HG02981 (cell line): Measurements from ENCODE around the gene NEU2.
"Not testable (repeated sequence)": the region's sequence is repeated elsewhere in the genome, so short reads cannot be mapped to it uniquely, and the experiment has no call there.

Experiments used
- ATAC-seq: cut with Tn5 transposase; IDR thresholded peaks from one replicate; pipeline ENCODE4 v1.9.1; 2021; ENCODE audit warnings: mild to moderate bottlenecking, moderate library complexity; ENCODE audit not compliant: unreplicated experiment

NEU2 gene

GRCh38 chr2:233053928-233054784, 21.7 kb downstream of the NEU2 start:
- ATAC-seq = peak; percentile 53

DNA sequence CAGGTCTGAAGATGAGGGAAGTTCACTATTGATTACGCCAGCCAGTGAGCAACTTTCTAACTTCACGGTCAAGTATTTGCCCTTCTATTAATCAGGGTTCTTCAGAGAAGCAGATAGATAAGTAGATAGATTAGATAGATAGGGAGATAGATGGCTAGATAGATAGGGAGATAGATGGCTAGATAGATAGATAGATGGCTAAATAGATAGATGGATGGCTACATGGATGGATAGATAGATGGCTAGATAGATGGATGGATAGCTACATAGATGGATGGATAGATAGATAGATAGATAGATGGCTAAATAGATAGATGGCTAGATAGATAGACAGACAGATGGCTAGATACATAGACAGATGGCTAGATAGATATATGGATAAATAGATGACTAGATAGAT, 22.9 kb downstream of the NEU2 start:
- no peak for ATAC-seq

DNA sequence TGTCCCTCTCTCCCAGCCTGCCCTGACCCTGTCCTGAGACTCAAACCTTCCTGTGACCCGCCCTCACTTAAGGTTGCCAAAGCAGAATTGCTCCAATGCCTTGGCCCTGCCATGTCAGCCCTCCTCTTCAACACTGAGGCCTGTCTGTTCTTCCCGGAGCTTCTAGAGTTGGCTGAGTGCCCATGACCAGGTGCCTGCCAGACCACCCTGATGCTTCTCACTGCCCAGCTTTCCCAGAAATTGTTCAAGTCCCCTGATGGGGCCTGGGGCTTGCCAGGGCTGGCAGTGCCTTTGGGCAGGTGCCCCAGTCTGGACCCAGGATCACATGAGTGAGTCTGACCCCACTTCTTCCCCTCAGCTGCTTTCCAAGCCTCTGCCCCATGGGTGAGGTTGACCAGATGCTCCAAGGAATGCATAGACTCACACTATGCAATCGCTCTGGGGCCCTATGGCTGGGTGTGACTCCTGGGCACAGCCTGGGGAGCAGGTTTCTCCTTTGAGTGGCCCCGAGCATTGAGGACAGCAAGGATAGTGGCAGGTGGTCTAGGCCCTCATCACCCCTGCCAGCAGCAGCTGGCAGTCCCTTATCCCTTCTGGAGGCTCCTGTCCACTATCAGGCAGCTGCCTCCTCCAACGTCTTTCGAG, 24.6 kb downstream of the NEU2 start:
- ATAC-seq = no peak

GRCh38 chr2:233058717-233059546, 26.5 kb downstream of the NEU2 start:
- no peak for ATAC-seq

GRCh38 chr2:233059547-233059796, 27.0 kb downstream of the NEU2 start:
- no peak for ATAC-seq

DNA sequence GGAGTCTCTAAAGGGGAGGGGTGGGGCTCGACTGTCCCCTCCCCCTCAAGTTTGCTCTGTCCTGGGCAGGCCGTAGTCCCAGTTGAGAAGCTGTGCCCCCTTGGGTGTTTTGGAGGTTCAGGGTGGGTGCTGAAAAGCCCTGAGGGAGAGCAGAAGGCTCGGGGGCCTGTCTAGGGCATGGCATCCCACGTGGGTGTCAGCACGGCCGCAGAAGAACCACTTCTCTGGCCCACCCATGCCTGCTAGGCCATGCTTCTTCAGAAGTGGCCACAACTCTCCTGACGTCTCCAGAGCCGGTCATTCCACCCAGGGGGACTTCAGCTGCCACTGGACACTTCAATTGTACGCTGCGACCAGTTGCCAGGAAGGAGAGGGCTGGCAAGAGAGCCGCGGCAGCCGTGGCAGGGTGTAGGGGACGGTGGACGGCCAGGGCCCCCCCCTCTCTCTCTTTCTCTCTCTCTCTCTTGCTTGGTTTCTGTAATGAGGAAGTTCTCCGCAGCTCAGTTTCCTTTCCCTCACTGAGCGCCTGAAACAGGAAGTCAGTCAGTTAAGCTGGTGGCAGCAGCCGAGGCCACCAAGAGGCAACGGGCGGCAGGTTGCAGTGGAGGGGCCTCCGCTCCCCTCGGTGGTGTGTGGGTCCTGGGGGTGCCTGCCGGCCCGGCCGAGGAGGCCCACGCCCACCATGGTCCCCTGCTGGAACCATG, 27.5 kb downstream of the NEU2 start, which contains the start of gene INPP5D:
Gene INPP5D, plus strand, starts transcription at position 546 of the 704 bp plus-strand sequence. Its CDS starts 137 bp downstream, at position 683.
- ATAC-seq = peak; percentile 52

- ATAC-seq = no peak
Measured at GRCh38 chr2:233060501-233060979, 28.1 kb downstream of the NEU2 start.

DNA sequence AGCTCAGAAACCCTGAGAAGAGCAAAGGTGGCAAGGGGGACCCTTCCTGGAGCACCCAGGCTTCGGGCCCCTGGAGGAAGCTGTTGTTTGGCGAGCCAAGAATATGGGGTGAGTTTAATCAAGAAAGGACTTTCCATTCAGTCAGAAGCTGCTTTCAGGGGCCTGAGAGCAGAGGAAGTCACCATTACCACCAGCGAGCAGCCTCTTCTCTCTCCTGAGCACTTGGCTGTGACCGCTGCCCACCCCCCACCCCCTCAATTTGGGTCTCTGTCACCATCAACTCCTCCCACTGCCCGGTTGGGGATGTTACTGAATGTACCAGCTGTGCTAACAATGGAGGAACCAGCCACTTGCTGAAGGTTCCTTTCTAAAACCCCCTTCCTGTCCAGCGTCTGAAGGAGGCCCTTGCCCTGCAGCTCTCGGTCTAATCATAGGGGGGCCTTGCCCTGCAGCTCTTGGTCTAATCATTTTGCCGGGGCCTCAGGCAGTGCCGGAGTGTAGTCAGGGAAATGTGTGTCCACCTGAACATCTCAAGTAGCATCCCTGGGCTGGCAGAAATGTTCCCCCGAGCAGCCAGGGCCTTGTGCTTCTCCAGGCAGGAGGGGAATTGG, 28.6 kb downstream of the NEU2 start:
- no peak for ATAC-seq

- no peak for ATAC-seq
Measured at GRCh38 chr2:233061591-233062450, 29.3 kb downstream of the NEU2 start.

DNA sequence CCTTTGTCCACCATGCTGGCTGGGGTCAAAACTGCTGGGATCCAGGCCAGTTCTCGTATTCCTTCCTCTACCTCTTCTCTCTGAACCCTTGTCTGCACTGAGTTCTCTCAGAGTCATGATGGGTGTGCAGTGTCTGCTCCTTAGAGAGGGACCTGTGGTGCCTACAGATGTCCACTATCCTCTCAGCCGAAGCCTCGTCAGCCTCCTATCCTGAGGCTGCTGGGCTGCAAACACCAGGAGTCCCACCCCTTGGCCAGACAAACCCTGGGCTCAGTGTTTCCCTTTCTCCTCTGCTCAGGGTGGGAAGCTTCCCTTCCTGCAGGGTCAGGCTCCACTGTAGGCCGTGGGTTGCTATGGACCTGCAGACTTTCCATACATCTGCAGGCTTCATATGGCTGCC, 30.0 kb downstream of the NEU2 start:
- no peak for ATAC-seq

DNA sequence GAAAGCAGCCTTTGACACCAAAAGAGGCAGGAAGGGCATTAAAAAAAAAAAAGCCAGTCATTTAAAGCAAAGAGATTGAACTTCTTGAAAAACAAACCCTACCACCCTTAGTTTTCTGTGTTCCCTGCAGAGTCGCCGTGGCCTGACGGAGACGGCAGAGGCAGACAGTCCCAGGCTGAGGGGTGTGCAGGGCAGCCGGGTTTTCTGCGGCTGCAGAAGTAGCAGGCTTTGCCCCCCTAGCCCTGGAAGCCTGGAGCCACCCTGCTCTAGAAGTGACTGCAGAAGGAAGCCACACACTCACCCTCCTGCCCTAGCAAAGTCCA, 30.4 kb downstream of the NEU2 start:
- no peak for ATAC-seq

- peak; percentile 43 for ATAC-seq
Measured at GRCh38 chr2:233063269-233063975, 30.9 kb downstream of the NEU2 start.

DNA sequence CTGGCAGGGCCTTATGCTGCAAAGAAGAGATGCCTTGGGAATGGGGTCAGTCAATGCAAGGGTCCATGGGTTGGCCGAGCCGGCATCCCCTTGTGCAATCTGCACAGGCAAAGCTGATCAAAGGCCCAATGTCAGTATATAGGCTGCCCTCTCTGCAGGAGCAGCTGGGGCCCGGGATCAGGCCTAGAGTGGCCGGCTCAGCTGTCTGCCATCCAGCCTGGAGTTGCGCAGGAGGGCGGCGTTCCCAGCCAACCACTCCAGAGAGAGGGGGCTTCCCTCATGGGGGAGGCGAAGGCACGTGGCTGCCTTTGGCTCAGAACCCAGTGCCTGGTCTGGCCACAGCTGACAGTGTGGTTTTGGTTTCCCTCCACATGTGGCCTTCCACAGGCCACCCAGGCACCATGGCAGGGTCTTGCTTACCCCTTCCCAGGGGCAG, 31.5 kb downstream of the NEU2 start:
- ATAC-seq = no peak

DNA sequence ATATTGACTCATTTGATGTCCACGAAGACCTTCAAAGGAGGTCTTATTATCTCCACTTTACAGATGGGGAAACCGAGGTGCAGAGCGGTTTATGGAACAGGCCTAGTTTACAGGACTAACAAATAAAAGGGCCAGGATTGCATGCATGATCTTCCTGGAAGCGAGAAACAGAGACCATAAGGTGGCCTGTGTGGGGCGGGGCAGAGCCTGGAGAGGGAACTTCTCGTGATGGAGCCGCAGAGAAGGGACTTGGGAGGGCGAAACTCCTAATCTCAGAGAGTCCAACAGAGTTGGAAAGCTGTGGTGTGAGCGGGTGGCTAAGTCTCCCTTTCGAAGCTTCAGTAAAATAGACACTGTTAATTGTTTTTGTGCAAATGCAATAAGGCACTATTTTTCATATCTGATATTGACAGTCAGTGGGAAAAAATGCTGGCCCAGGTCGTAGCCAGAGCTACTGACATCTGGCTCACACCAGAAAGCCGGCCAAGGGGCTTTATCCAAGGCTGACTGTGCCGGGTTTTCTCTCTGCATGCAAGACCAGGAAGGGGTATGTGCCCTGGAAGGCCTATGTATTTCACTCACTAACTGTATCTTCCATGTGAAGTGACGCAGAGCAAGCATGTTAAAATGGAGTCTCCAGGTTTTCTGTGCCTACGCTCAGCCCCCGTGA, 32.2 kb downstream of the NEU2 start:
- ATAC-seq = no peak

DNA sequence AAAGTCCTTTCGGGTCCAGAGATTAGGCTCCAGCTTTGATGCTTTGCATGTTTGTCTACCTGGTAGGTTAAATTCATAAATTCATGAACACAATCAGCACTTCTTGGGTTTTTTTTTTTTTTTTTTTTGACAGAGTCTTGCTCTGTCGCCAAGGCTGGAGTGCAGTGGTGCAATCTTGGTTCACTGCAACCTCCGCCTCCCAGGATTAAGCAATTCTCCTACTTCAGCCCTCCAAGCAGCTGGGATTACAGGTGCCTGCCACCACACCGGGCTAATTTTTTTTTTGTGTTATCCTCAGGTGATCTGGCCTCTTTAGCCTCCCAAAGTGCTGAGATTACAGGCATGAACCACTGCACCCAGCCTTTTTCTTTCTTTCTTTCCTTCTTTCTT, 32.7 kb downstream of the NEU2 start:
- ATAC-seq = not testable (repeated sequence)

DNA sequence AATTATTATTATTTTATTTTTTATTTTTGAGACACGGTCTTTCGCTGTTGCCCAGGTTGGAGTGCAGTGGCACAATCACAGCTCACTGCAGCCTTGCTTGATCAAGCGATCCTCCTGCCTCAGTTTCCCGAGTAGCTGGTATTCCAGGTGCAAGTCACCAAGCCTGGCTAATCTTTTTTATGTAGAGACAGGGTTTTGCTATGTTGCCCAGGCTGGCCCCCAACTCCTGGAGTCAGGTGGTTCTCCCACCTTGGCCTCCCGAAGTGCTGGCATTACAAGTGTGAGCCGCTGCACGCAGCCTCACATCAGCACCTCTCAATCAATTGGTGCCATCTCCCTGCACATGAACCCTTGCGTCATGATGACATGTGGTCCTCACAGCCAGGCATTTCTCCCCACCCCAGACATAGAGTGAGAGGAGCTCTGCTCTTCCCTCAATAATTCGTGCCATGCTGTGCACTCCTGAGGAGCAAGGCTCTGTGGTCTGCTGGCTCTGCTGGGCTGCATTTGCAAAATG, 33.5 kb downstream of the NEU2 start:
- ATAC-seq = no peak

GRCh38 chr2:233068762-233069418, 36.4 kb downstream of the NEU2 start:
- ATAC-seq = no peak

DNA sequence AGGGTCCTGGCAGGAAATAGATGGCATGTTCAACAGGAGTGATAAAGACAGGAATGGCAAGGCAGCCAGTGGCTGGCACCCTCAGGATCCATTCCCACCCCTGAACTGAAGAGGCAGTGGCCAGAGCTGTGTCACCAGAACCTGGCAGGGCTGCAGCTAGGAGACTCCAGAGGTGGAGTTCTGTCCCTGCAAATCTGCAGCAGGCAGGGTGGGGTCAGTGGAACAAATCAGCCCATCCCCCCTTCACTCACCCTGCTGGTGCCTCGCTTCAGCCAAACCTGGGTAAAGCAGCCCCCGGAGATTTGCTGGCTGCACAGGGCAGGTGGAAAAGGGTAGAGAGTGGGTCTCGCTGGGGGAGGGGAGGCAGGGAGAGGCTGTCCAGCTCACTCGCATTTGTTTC, 40.4 kb downstream of the NEU2 start:
- ATAC-seq = no peak
